GM12892 (cell line): ENCODE data around the gene ZER1.

Experiments used
- POLR2A ChIP-seq: IDR thresholded peaks from 2 replicates; pipeline ENCODE4 v1.6.1; 2011; ENCODE audit warnings: low read depth, low read length, control low read depth
- POLR2AphosphoS5 ChIP-seq: IDR thresholded peaks from 2 replicates; pipeline ENCODE4 v1.6.1; 2011; ENCODE audit warnings: low read depth, low read length, control low read depth
- TAF1 ChIP-seq: IDR thresholded peaks from 2 replicates; pipeline ENCODE4 v1.6.1; 2011; ENCODE audit warnings: low read depth, mild to moderate bottlenecking, control low read depth, low read length, borderline replicate concordance

DNA sequence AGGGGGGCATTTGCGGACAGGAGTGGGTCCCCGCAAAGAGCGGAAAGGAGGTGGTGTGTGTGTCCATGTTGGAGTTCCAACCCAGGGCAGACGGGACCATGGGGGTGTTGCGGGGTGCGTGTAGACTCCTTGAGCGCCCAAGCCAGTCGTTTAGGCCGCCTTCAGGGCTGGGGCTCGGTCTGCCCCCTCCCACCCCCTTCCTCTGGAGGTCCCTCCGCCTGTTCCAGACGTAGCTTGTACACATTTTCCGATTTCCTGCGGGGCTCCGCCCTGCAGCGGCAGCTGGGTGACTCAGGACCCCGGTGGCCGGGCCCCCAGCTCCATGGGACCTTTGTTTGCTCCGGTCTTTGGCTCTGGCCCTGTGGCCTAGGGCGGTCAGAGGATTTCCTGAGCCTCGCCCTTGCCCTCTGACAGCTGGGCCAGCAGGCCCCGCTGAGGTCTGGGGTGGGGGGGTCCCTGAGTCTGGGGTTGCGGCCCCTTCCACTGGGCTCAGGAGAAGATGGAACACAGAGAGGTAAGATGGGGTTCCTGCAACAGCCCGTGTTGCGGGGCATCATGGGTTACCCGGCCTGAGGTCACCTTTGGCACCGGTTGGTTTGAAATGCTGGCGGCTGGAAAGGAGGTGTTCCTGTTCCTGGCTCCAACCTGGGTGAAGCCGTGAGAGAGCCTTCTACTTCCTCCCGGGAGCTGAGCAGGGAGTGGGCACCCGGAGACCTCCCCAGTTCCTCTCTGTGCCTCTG is 67.9 kb downstream of the ZER1 start:
- TF ChIP-seq POLR2AphosphoS5 (no peak), POLR2A (no peak), TAF1 (no peak)
